NCI-H1092 (cell line): ENCODE measurements around the gene ACAD8.
A peak's percentile ranks its signal among the peaks of the same experiment; 100 is the strongest.
"Not testable (repeated sequence)": the region's sequence is repeated elsewhere in the genome, so short reads cannot be mapped to it uniquely, and the experiment has no call there.

Source experiments
- DNase-seq: peaks from one replicate; lab custom pipeline; 2025; lab: John Stamatoyannopoulos, UW

ACAD8 gene

DNA sequence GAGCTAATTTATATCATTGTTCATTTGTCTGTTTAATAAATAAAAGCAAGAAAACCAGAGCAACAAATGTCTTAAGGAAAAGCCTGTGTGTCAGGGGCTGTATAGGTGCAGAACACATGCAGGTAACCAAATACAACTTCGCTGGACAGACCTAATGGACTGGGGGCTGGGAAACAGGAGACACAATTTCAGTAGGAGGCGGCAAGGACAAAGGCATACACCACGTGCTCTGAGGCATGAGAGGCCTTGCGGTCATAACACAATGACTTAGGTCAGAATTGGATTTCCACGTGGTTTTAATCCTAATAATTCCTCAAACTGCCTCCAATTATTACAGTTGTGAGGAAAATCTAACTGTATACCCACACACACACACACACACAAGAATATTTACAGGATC, 14.1 kb downstream of the ACAD8 start:
- no peak for DNase-seq

DNA sequence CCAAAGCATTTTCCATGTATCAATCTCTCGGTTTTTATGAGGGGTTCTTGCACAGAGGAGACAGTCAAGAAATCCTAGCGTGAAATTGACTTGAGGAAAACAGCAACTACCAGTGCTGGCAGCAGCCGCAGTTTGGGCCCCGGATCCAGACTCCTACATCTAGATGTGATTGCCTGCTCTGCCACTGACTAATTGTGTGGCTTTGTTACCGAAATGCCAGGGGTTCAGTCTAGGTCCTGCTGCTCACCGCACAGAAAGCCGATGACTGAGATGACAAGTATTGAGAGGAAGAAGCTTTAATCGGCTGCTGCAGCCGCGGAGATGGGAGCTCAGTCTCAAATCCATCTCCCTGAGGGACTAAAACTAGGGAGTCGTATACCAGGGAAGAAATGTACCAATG, 14.6 kb downstream of the ACAD8 start:
- no peak for DNase-seq

DNA sequence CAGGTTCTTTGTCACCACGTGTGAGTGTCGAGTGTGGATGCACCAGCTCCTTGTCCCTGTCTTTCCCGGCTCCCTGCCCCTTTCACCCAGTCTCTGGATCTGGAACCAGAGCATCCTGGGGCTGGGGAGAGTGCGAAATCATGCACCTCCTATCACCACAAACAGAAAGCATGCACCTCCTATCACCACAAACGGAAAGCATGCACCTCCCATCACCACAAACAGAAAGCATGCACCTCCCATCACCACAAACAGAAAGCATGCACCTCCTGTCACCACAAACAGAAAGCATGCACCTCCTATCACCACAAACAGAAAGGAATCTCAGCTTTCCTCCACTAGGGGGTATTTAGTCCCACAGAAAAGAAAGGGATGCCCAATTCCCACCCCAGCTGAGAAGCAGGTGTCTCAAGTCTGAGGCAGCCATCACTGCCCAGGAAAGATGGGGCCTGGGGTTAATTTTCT, 16.9 kb downstream of the ACAD8 start:
- DNase-seq = peak; percentile 11

DNA sequence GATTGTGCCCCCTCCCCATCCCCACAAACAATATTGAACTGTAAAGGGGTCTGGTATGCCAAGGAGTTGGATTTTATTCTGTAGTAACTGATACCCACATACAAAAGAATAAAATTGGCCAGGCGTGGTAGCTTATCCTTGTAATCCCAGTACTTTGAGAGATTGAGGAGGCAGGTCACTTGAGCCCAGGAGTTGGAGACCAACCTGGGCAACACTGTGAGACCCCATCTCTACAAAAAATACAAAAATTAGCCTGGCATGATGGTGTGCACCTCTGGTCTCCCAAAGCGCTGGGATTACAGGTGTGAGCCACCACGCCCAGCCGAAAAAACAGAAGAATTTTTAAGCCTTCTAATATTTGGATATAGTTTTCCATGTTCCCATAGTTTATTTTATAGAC, 18.6 kb downstream of the ACAD8 start:
- no peak for DNase-seq

DNA sequence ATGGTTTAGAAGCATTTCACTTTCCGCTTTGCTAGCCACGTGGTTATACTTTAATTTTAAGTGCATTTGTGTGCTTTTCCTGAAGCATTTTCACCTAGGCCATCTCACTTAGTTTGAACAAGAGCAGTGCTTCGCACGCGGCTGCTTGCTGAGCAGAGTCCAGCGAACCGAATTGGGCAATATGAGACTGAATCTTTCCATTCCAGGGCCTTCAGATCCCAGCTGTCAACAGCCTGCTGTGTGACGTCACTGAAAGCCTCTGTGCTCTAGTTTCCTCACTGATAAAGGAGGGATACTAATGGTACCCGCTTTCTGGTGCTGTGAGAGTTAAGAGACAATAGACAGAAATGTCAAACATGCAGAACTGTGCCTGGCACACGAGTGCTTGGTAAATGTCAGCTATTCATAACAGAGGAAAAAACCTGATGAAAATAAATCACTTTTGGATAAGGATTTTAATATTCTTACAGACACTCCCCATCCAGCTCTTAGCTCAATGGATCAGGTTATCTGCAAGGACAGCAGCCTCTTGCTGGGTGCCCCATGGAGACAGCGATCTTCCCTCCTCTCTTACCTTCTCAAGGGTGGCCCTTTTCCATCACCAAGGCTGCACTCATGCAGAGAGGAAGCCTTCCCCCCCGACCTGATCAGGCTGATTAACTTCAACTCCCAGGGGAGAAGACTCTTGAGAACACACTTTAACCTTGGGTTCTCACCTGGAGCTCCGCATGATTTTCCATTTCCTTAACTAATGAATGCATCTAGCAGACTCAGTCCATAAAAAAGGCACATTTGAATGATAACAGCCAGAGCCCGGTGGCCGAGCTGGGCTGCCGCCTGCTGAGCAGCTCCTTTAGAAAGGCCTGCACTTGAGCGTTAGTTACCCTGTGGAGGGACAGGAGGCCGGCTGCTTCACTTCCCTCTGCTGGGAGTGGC, 19.3 kb downstream of the ACAD8 start:
- peak; percentile 41 for DNase-seq

DNA sequence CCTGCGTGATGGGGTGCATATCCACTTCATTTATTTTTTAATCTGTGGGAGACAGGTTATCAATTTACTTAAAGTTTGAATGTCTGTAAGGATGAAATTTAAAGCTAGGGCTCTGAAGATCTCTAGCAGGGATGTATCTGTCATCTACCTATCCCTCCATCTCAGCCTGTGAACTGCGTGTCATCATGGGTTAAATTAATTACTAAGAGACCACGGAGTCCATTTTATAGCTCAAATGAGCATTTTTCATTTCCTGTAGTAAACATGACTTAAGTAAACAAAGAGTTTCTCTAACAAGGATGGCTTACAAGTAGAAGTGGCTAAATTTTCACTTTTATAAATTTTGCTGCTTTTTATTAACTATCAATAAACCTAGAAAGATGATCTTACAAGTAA, 19.9 kb downstream of the ACAD8 start:
- no peak for DNase-seq

DNA sequence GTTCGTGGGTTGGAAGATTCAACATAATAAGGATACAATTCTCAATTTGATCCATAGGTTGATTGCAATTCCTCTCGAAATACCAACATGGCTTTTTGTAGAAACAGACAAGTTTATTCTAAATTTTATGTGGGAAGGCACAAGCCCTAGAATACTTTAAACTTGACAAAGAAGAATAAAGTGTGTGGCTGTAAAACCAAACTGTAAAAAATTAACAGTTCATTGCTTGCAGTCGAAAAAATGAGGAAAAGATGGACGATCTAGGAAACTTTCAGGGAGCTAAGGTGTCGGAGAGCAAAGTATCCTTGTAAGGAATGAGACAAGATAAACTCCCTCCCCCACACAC, 21.8 kb downstream of the ACAD8 start:
- no peak for DNase-seq

DNA sequence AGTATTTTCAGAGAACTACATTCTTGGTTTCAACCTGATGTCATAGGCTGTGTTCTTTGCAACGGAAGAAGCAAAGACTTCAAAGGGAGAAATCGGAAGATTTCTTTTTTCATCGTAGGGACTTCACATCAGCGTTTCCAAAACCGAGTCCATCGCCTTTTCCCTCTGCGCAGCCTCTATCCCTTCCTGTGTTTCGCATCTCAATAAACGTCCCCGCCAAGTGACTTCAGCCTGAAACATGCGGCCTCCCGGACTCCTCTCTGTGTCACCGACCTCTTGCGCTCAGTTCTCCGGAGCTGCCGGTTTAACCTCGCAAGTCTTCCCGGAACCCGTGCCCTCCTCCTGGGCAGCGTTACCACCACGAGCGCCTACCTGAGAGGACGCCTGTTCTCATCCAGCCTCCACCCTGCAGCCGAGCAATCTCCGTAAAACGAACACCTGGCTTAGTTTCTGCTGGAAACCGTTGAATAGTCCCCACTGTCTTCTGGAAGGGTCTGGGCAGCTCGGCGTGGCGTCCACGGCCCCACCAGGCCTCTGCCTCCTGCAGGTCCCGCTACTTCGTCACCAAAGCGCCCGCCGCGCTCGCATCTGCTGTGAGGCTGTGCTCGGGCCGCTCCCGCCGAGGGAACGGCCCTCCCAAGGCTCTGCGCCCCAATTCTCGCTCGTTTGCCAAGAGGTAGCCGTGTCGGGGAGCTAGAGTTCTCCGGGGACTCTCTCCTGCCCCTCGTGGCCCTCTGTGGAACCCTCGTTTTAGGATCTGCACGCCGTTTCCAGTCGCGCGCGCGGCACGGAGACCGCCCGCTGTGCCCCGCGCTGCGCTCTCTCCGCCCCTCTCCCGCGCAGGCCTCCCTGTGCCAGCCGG, 22.4 kb downstream of the ACAD8 start, which contains the start of gene GLB1L3:
Gene GLB1L3, plus strand, starts transcription at position 846 of the 862 bp plus-strand sequence. CDS start 362 bp downstream, outside the sequence.
- peak; percentile 80 for DNase-seq

DNA sequence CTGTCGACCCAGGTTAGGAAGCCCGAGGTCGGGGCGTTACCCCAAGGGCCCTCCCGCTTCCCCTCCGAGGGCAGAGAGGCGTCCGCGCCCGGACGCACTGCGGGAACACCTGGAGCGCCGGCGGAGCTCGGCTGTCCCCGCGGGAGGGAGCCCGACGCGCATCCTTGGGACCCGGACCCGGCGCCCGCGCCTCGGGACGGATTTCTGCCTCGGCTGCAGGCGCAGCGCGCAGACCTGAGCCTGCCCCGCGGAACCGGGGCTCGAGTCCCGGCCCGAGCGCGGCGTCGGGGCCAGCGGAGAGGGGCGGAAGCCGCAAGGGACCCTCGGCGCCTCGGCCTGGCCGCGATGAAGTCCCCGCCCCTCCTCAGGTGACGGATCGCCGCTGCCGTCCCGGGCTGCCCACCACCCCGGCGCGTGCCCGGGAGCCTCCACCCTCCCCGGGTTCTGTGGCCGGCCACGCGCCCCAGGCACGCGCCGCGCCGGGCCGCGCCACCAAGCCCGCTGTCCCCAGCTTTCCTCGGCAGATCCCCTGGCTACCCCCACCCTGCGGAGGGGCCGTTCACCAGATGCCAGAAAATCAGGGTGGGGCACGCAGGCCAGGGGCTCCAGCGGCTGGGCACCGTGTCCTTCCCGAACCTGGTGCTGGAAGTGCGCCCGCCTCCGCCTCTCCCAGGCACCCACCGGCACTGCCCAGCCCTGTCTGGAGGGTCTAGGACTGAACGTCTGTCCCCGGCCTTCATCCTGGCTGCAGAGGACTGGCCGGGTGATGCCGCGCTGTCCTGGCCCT, 23.2 kb downstream of the ACAD8 start:
- DNase-seq = peak; percentile 51

DNA sequence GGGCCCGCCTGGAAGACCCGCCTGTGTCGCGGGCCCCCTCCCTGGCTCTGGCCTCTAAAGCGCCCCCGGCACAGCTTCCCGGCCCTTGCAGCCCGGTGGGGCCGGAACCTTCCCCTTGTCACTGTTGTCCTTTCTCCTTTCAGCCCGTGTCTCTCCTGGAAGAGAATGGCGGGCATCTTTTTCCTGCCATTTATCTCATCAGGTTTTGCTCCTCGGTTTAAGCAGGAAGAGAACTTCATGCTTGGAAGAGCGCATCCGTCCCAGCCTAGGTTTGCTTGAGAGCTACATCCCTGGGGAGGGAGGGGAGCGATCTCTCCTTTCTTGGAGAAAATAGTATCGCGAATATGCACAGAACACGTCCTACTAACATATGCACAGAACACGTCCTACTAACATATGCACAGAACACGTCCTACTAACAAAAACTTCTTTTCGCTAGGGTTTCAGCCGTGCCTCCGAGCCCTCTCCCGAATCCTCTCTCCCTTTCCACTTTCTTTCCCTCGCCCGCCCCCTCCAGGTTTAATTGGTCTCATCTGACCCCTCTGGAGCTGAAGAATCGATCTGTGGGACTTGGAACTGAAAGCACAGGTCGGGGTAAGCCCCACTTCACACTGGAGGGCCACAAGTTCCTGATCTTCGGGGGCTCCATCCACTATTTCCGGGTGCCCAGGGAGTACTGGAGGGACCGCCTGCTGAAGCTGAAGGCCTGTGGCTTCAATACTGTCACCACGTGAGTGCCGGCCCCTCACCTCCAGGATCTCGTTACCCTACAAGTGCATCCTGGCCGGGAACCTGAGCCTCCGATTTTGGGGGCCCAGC, 24.0 kb downstream of the ACAD8 start:
- no peak for DNase-seq

DNA sequence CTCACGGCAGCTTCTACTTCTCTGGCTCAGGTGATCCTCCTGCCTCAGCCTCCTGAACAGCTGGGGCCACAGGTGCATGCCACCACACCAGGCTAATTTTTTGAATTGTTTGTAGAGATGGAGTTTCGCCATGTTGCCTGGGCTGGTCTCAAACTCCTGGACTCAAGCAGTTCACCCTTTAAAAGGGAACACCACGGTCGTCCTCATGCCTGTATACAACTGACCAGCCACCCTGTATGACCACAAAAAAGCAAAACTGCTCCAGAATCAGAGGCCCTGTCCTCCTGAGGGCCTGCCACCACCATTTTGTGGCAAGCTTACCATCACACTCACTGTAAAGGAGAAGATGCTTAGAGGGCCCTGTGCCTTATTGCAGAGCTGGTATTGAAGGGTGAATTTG, 25.0 kb downstream of the ACAD8 start:
- no peak for DNase-seq

DNA sequence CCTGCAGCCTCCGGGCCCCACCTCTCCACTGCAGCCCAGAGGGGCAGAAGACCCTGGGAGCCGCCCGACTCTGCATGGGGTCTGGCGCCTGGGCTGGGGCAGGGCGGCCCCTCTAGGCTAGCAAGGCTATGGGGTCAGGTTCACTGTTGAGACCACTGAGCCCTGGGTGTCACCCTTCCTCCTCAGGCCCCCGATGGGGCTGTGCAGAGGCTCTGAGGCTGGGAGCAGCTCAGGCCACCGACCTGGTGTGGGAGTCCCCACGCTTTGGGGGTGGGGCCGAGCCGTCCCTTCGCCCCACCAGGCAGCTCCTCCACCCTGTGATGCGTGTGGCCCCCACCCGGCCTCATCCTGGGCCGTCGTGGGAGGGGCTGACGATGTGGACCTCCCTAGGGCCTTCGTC, 28.3 kb downstream of the ACAD8 start:
- DNase-seq = not testable (repeated sequence)

DNA sequence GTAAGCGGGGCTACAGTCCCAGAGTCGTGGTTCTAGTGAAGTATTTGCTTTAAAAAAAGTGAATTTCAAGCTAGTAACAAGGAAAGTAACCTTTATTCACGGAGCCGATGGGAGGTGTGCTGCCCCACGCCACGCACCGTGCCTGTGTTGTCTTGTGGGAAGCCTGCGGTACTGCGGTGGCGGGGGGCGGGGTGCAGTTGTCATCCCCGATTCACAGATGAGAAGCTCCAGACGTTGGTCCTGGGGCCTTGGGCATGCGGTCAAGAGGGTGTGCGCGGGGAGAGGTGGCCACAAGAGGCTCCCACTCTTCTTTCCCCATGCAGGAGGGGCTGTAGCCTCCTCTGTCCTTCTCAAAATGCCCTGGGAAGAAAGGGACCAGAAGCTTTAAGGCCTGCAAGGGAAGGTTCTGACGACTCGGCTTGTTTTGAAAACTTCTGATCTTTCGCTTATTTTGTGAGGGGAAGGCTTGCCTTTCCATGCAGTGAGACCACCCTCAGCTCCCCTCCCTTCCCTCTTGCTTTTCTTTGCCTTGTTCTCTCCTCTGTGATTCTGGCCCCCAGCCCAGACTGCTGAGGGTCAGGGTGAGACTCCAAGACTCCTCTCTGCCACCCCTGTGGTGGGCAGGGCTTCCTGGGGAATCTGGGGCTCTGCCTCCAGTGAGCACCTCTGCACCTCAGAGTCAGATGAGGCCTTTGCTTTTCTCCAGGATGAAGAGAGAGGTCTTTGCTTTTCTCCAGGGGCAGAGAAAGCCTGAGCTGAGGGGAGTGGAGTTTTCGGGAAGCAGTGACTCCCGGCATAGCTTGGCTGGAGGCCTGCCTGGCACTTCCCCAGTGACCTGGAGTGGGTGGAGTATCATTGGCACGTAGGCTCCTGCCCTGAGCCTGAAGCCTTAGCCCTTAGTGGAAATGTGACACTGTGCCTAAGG, 29.0 kb downstream of the ACAD8 start:
- no peak for DNase-seq

DNA sequence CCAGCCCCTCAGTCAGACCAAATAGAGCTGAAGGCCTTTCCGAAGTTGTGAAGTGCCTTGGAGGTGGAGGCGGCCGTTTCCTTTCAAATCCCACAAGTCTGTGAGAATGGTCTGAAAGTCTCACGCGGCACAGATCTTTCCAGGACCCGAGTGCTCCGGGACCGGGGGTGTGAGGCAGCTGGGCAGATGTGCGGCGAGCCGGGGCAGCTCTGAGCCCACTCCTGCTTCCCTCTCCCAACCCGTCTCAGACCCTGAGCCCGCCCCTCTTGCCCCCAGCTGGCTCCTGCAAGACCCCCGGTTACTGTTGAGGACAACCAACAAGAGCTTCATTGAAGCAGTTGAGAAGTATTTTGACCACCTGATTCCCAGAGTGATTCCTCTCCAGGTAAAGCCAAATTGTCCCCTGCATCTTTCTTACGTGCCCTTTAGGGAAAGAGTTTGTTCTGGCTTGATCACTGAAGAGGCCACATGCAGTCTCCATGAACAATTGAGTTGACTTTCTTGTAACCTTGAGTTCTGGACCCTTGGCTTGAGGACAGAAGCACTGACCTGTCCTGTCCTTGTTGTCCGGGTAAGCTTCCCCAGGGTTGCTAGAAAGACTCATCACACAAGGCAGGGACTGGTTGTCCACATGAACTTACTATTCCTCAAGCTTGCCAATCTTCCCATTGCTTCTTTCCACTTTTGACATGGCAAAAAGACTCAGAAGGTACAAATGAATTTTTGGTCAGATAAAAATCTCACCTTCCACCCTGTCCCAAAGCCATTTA, 30.3 kb downstream of the ACAD8 start:
- DNase-seq = no peak

DNA sequence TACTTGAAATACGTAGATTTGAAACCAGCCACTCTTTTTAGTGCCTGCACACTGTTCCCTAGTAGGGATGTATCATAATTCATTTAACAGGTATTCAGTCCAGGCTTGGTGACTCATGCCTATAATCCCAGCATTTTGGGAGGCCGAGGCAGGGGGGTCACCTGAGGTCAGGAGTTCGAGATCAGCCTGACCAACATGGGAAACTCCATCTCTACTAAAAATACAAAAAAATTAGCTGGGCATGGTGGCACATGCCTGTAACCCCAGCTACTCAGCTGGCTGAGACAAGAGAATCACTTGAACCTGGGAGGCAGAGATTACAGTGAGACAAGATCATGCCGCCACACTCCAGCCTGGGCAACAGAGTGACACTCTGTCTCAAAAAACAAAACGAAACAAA, 31.0 kb downstream of the ACAD8 start:
- DNase-seq = not testable (repeated sequence)

DNA sequence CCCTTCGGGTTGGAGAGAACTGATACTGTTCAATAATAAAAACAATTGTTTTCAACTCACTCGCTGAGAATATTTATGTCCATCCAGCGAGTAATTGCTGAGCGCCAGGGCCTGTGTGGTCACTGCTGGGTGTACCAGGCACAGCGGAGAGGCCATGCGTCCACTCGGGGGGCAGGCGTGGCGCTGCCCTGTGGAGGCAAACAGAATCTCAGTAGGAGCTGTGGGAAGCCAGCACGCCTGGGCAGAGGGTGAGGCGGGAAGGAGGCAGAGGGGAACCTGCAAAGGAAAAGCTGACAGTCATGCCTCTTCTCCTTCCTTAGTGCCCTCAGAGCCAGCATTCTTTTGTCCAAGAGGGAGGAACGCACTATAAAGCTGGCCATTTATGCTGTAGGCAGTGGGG, 34.2 kb downstream of the ACAD8 start:
- no peak for DNase-seq

DNA sequence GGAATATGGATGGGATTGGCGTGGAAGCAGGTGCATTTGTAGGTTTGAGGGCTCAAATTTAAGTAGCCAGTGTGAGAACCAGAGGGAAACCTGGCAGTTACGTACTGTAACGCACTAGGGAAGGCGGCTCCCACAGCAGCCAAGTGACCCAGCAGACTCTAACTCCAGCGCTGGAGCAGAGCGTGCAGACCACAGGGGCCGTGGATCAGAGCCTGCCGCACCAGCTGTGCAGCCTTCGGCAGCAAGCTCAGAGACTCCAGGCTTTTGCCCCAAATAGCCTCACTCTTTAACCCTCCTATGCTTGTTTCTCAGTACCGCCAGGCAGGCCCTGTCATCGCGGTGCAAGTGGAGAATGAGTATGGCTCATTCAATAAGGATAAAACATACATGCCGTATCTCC, 35.1 kb downstream of the ACAD8 start:
- DNase-seq = no peak

DNA sequence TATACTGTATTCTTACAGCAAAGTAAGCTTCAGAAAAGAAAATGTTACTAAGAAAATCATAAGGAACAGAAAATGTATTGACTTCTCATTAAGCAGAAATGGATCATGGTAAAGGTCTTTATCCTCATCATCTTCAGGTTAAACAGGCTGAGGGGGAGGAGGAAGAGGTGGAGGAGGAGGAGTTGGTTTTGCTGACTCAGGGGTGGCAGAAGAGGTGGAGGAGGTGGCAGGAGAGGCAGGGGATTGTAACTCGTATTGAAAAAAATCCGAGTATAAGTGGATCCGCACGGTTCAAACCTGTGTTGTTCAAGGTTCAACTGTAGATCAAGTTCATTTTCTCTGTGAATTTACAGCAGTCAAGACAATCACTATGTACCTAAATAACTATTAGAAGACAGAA, 35.8 kb downstream of the ACAD8 start:
- no peak for DNase-seq

DNA sequence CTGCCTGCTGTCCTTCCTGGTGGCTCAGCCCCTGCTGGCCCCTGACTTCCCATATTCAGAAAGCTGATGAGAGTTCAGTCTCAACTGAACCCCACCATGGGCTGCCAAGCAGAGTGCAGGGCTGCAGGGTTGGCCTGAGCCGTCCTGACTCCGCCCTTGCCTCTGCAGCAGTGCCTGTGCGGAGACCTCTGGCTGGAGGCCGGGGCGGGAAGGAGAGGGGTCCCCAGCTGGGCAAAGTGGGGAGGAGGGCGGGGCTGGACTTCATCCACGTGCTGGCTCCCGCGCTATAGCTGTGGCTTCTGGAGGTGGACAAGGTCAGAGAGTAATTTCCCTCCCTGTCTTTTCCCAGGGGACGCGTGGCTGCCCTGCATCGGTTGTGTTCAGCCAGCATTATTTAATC, 36.4 kb downstream of the ACAD8 start:
- no peak for DNase-seq
